Stimulated activated memory B cell treated with anti-CD40 and anti-IgM and Interleukin-4, amounts not matched to agents 10 μg/mL and 1 μg/mL and 100 μg/mL, for 72 hours (primary cell): ENCODE measurements around the gene CILP2.

Source experiments
- ATAC-seq: fragments of 150-1000 bp; cut with Tn5 transposase; 2 replicates; pipeline ENCODE4 v1.10.0; 2021
- H3K27ac Mint-ChIP-seq: one replicate; pipeline ENCODE4 v1.8.0; 2022; ENCODE audit warnings: mild to moderate bottlenecking, mixed read lengths
- H3K27me3 Mint-ChIP-seq: one replicate; pipeline ENCODE4 v1.8.0; 2022; ENCODE audit warnings: mixed read lengths
- H3K36me3 Mint-ChIP-seq: one replicate; pipeline ENCODE4 v1.8.0; 2022; ENCODE audit warnings: mixed read lengths
- H3K4me1 Mint-ChIP-seq: one replicate; pipeline ENCODE4 v1.8.0; 2022; ENCODE audit warnings: mixed read lengths
- H3K4me3 Mint-ChIP-seq: one replicate; pipeline ENCODE4 v1.8.0; 2022; ENCODE audit warnings: mild to moderate bottlenecking, moderate library complexity, mixed read lengths
- H3K9me3 Mint-ChIP-seq: one replicate; pipeline ENCODE4 v1.8.0; 2022; ENCODE audit warnings: mixed read lengths

The CILP2 gene

DNA sequence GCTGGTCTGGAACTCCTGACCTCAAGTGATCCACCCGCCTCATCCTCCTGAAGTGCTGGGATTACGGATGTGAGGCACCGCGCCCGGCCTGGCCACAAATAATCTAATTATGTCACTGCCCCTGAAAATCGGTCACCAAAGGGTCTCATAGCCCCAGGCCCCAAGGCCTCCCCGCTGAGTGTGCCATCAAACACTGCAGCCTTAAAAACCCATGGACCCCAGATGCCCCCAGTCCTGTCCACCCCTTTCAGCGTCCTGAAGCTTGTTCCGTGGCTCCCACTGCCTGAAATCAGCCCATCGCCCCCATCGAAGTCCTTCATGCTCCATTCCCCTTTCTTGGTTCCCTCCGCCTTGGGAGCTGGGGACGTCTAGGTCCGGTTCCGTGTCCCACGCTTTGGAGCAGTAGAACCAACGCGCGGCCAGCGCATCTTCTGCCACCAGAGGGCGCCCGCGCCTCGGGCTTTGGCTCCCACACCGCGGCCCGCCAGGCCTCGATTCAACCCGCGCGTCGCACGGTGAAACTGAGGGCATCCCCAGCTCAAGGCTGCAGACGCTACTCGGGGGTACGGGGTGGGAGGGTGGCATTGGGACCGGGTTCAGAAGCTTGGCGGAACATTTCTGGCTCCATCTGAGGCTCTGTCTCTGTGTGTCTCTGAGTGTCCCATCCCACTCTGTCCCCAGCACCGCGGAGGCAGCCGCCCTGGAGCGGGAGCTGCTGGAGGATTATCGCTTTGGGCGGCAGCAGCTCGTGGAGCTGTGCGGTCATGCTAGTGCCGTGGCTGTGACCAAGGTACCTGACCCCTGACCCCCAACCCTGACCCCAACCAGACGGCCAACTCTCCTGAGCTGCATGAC lies 5.9 kb upstream of the CILP2 start:
- no peak overlapping the region for H3K4me3 Mint-ChIP-seq
- H3K9me3 Mint-ChIP-seq, result no peaks in the 10 kb centered on the region
- peak; percentile 85 for ATAC-seq
- H3K27ac Mint-ChIP-seq, result peak overlapping the region; percentile 11
- no peaks in the 10 kb centered on the region for H3K27me3 Mint-ChIP-seq
- H3K4me1 Mint-ChIP-seq, result peaks cover 12% of the 10 kb centered on the region
- peaks cover 18% of the 10 kb centered on the region for H3K36me3 Mint-ChIP-seq

GRCh38 chr19:19532806-19533701 lies 5.0 kb upstream of the CILP2 start:
- Mint-ChIP-seq H3K27me3 (no peaks in the 10 kb centered on the region), H3K9me3 (no peaks in the 10 kb centered on the region), H3K4me3 (no peak overlapping the region), H3K4me1 (peaks cover 18% of the 10 kb centered on the region), H3K36me3 (peaks cover 11% of the 10 kb centered on the region), H3K27ac (no peak overlapping the region)
- no peak for ATAC-seq

DNA sequence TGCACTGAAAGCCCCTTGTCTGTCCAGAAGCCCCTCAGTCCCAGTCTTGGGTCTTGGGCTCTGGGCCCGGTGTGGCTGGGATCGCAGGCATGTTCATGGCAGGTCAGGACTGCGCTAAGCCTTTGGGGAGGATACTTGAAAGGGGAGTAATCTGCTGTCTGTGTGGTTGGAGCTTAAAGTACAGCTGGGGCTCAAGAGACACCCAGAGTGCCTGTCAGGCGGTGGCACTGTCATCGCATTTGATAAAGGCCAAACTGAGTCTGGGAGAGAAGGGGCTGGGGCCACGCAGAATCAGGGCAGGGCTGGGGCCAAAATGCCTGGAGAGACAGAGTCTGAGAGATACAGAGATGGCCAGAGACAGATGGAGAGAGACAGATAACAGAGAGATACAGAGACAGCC lies 4.2 kb upstream of the CILP2 start:
- H3K9me3 Mint-ChIP-seq, result no peaks in the 10 kb centered on the region
- peaks cover 7% of the 10 kb centered on the region for H3K27me3 Mint-ChIP-seq
- H3K27ac Mint-ChIP-seq, result no peak overlapping the region
- no peak for ATAC-seq
- H3K4me1 Mint-ChIP-seq, result peaks cover 24% of the 10 kb centered on the region
- H3K36me3 Mint-ChIP-seq, result peaks cover 6% of the 10 kb centered on the region
- no peak overlapping the region for H3K4me3 Mint-ChIP-seq

DNA sequence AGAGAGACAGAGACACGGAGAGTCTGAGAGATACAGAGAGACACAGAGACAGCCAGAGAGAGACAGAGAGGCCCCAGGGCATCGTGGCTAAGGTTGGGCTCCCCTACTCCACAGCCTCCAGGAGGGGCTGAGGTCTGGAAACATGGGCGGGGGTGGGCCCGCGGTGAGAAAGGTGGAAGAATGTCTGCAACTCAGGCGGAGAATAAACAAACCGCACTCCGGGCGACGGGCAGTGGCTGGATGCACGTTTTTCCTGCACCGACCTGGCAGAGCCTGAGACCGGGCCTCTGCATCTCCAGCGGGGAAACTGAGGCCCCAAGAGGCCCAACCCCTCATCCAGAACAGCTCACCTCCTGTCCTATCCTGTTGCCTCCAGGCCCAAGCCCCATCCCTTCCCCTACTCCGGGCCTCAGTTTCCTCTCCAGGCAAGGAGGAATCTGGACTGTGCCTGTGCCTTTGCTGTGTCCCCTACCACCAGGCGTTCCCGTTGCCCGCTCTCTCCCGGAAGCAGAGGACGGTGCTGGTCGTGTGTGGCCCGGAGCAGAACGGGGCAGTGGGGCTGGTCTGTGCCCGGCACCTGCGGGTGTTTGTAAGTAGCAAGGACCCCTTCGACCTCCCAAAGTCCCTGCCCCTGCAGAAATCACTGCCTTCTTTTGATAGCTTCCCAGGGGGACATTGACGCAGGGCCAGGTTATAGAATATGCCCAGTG lies 3.4 kb upstream of the CILP2 start:
- ATAC-seq, result no peak
- Mint-ChIP-seq H3K4me3 (no peak overlapping the region), H3K9me3 (no peaks in the 10 kb centered on the region), H3K27ac (no peak overlapping the region), H3K27me3 (peaks cover 15% of the 10 kb centered on the region), H3K36me3 (peaks cover 6% of the 10 kb centered on the region), H3K4me1 (peaks cover 28% of the 10 kb centered on the region)

DNA sequence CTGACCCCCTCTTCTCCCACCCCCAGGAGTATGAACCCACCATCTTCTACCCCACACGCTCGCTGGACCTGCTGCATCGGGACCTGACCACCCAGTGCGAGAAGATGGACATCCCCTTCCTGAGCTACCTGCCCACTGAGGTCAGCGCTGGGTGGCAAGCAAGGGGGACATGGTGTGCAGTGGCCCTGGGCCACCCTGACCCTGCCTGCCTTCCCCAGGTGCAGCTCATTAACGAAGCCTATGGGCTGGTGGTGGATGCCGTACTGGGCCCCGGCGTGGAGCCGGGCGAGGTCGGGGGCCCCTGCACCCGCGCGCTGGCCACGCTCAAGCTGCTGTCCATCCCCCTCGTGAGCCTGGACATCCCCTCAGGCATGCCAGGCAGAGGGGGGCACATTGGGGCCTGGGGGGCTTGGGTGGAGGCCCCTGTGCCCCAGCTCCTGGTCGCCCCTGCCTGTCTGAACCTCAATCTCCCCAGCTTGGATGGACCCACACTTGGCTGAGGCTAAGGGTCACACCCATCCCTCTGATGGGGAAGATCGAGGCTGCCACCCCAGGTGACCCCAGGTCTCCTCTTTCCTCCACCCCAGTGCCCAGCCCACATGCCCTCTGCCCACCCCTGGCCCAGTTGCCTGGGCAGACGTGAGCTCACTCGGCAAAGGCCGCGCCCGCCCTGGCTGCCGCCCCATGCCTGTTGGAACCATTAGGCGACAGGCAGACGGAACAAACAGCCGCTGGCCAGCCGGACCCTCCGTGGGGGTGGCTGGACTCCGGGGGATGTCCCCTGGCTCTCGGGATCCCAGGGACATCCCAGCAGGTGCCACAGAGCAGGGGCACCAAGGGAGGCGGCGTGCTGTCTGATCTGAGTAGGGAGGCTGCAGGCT lies 2.5 kb upstream of the CILP2 start:
- Mint-ChIP-seq H3K27ac (no peak overlapping the region), H3K27me3 (peaks cover 19% of the 10 kb centered on the region), H3K9me3 (no peaks in the 10 kb centered on the region), H3K4me1 (peaks cover 30% of the 10 kb centered on the region), H3K4me3 (no peak overlapping the region), H3K36me3 (peaks cover 6% of the 10 kb centered on the region)
- no peak for ATAC-seq

DNA sequence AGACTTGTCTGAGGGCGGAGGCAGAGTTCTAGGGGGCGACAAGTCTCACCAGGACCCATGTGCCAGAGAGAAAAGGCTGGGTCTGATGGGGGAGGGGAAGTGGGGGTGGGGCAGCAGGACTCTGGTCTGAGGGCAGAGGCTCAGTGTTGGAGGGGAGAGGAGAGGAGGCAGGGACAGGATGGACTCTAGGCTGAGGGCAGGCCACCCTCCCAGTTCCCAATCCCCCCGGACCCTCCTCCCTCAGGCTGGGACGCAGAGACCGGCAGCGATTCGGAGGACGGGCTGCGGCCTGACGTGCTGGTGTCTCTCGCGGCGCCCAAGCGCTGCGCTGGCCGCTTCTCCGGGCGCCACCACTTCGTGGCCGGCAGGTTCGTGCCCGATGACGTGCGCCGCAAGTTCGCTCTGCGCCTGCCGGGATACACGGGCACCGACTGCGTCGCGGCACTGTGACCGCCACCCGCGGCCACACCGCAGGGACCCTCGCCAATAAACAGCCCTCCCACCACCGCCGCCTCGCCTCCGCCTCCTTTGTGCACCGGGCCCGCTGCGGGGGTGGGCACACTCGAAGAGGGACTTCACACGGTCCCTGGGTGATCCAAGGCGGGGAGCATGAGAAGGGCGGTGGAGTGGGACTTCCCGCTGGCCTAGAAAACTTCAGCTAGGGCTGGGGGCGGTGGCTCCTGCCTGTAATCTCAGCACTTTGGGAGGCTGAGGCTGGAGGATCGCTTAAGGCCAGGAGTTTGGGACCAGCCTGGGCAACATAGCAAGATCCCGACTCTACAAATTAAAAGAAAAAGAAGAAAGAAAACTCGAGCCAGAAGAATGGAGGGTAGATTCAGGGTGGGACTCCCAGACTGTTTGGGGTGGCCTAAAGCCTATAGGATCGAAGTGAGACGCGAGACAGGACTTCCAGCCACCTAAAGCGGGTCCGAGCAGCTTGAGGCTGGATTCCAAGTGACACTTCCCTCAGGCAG lies 703 bp upstream of the CILP2 start:
- ATAC-seq, result no peak
- Mint-ChIP-seq H3K27ac (peak overlapping the region; percentile 37), H3K4me1 (peaks cover 35% of the 10 kb centered on the region)

GRCh38 chr19:19538785-19539166 lies 711 bp downstream of the CILP2 start:
- Mint-ChIP-seq H3K4me1 (peaks cover 34% of the 10 kb centered on the region), H3K36me3 (no peaks in the 10 kb centered on the region), H3K27me3 (peaks cover 50% of the 10 kb centered on the region), H3K4me3 (peak overlapping the region; percentile 63), H3K9me3 (no peaks in the 10 kb centered on the region), H3K27ac (peak overlapping the region; percentile 33)
- ATAC-seq, result peak; percentile 13

More for the DNA sequence above, 703 bp upstream of the CILP2 start:
- Mint-ChIP-seq H3K9me3 (no peaks in the 10 kb centered on the region), H3K27me3 (peaks cover 37% of the 10 kb centered on the region), H3K36me3 (no peaks in the 10 kb centered on the region), H3K4me3 (peak overlapping the region; percentile 64)

DNA sequence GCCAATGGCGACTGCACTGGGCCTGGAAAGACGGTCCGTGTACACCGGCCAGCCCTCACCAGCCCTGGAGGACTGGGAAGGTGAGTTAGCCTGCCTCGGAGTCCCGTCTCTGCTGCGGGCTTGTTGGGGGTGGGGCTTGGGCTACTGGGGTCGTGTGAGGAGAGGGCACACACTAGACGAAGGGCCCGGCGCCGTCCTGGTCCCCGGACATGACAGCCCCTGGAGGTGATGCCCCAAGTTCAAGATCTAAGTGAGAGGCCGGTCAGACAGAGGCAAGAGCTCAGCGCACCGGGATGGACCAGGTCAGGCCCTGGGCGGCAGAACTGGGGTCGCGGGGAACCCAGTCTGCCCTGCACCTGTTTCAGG lies 1.6 kb downstream of the CILP2 start:
- no peak overlapping the region for H3K27ac Mint-ChIP-seq

GRCh38 chr19:19540064-19540714 lies 2.1 kb downstream of the CILP2 start:
- Mint-ChIP-seq H3K9me3 (no peaks in the 10 kb centered on the region), H3K4me3 (peak overlapping the region; percentile 56), H3K27me3 (peaks cover 54% of the 10 kb centered on the region), H3K27ac (peak overlapping the region; percentile 25), H3K4me1 (peaks cover 34% of the 10 kb centered on the region), H3K36me3 (no peaks in the 10 kb centered on the region)
- ATAC-seq, result peak; percentile 16

More for the DNA sequence above, 1.6 kb downstream of the CILP2 start:
- no peaks in the 10 kb centered on the region for H3K36me3 Mint-ChIP-seq
- peak overlapping the region; percentile 24 for H3K4me3 Mint-ChIP-seq
- H3K9me3 Mint-ChIP-seq, result no peaks in the 10 kb centered on the region
- peaks cover 54% of the 10 kb centered on the region for H3K27me3 Mint-ChIP-seq
- H3K4me1 Mint-ChIP-seq, result peaks cover 34% of the 10 kb centered on the region
- no peak for ATAC-seq

GRCh38 chr19:19540715-19541515 lies 2.9 kb downstream of the CILP2 start:
- Mint-ChIP-seq H3K27me3 (peaks cover 54% of the 10 kb centered on the region), H3K36me3 (no peaks in the 10 kb centered on the region), H3K4me1 (peaks cover 34% of the 10 kb centered on the region), H3K9me3 (no peaks in the 10 kb centered on the region), H3K4me3 (peak overlapping the region; percentile 56), H3K27ac (peak overlapping the region; percentile 25)
- peak; percentile 80 for ATAC-seq

GRCh38 chr19:19541616-19542015 lies 3.6 kb downstream of the CILP2 start:
- Mint-ChIP-seq H3K9me3 (no peaks in the 10 kb centered on the region), H3K27ac (no peak overlapping the region), H3K27me3 (peaks cover 54% of the 10 kb centered on the region), H3K4me3 (peak overlapping the region; percentile 56), H3K36me3 (no peaks in the 10 kb centered on the region), H3K4me1 (peaks cover 33% of the 10 kb centered on the region)
- ATAC-seq, result no peak

DNA sequence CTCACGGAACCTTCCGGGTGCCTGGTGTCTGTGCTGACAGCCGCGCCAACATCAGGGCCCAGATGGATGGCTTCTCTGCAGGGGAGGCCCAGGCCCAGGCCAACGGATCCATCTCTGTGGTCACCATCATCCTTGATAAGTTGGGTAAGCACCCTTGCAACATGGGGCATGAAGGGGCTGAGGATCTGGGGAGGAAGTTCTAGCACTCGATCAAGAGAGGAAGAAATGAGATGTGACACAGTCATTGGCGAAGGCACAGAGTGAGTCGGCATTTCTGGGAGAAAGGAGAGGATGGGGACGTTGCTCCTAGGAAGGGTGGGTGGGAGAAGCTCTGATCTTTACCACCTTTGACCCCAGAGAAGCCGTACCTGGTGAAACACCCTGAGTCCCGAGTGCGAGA lies 4.4 kb downstream of the CILP2 start:
- Mint-ChIP-seq H3K27ac (no peak overlapping the region), H3K27me3 (peaks cover 54% of the 10 kb centered on the region), H3K4me3 (no peak overlapping the region), H3K36me3 (no peaks in the 10 kb centered on the region), H3K9me3 (no peaks in the 10 kb centered on the region), H3K4me1 (peaks cover 26% of the 10 kb centered on the region)
- no peak for ATAC-seq
